Measurements from ENCODE around the gene CYYR1. TPM values are rescaled to one million over a fixed set of nuclear protein-coding genes. Genes with fewer than 3 reads are reported as not detected.

CYYR1 gene
- total RNA-seq, 1 experiment from 2014 or later = not detected

DNA sequence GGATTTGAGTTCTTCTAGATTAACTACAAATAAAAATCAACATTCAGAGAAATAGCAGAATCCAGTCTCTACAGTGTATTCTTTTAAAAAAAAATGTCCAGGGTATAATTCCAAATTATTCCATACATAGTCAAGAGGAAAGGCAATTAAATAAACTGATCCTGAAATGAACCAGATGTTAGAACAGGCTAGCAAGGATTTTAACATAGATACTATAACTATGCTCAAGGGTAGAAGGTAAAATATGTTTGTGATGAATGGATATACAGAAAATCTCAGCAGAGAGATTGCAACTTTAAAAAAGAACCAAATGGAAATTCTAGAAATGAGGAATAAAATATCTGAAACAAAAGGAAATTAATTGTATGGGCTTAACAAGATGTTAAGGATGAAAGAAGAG lies 32.4 kb downstream of the CYYR1 start:
- Histone ChIP-seq H3K27ac (ENCODE audit: low read length) (no peak overlapping the region), H3K36me3 (ENCODE audit: low read depth, low read length) (no peaks in the 10 kb centered on the region), H3K27me3 (ENCODE audit: low read length) (no peaks in the 10 kb centered on the region), H3K79me2 (ENCODE audit: low read length) (no peaks in the 10 kb centered on the region), H3K9me3 (ENCODE audit: low read length) (no peaks in the 10 kb centered on the region), H3K4me3 (ENCODE audit: low read length) (no peak overlapping the region), H3K9ac (ENCODE audit: low read length) (no peak overlapping the region), H3F3A (ENCODE audit: low read length, unreplicated experiment) (no peaks in the 10 kb centered on the region), H4K20me1 (ENCODE audit: low read length) (no peaks in the 10 kb centered on the region), H3K9me2 (replicated peaks; ENCODE audit: low read length) (no peaks in the 10 kb centered on the region), H3K4me1 (ENCODE audit: insufficient read depth, low read length) (peaks cover 7% of the 10 kb centered on the region), H2AFZ (ENCODE audit: low read length) (no peak overlapping the region), H3K4me2 (ENCODE audit: low read length) (no peak overlapping the region)
- no peak for TF ChIP-seq CTCF (conservative IDR thresholded peaks at IDR 0.05; ENCODE audit: low read depth, low read length)
- no peak for TF ChIP-seq EZH2 (IDR thresholded peaks at IDR 0.05; ENCODE audit: low read length, unreplicated experiment)
- no peak for TF ChIP-seq EZH2phosphoT487 (IDR thresholded peaks at IDR 0.05; ENCODE audit: borderline replicate concordance, low read length)
- ChIA-PET CTCF (no interaction called here), POLR2A (ENCODE audit: unreplicated experiment) (no interaction called here)
- no TSS peak for BruUV-seq (replicated peaks)
- intact Hi-C loops (cut with micrococcal nuclease) = no loop called here
- ATAC-seq = no peak
- no peak for DNase-seq

- H2AFZ ChIP-seq (ENCODE audit: low read length) = no peak overlapping the region
- no peaks in the 10 kb centered on the region for H4K20me1 ChIP-seq (ENCODE audit: low read length)
- H3K9ac ChIP-seq (ENCODE audit: low read length) = no peak overlapping the region
- intact Hi-C loops (cut with micrococcal nuclease) = no loop called here
- no peaks in the 10 kb centered on the region for H3K36me3 ChIP-seq (ENCODE audit: low read depth, low read length)
- H3K9me2 ChIP-seq (replicated peaks; ENCODE audit: low read length) = no peaks in the 10 kb centered on the region
- no peak for DNase-seq
- peaks cover 7% of the 10 kb centered on the region for H3K4me1 ChIP-seq (ENCODE audit: insufficient read depth, low read length)
- no TSS peak for BruUV-seq (replicated peaks)
- H3K79me2 ChIP-seq (ENCODE audit: low read length) = no peaks in the 10 kb centered on the region
- ATAC-seq = no peak
- no peak overlapping the region for H3K27ac ChIP-seq (ENCODE audit: low read length)
- no peaks in the 10 kb centered on the region for H3K27me3 ChIP-seq (ENCODE audit: low read length)
- TF ChIP-seq EZH2phosphoT487 (IDR thresholded peaks at IDR 0.05; ENCODE audit: borderline replicate concordance, low read length) (no peak), CTCF (conservative IDR thresholded peaks at IDR 0.05; ENCODE audit: low read depth, low read length) (no peak), EZH2 (IDR thresholded peaks at IDR 0.05; ENCODE audit: low read length, unreplicated experiment) (no peak)
- H3K9me3 ChIP-seq (ENCODE audit: low read length) = no peaks in the 10 kb centered on the region
- no peak overlapping the region for H3K4me3 ChIP-seq (ENCODE audit: low read length)
- no peaks in the 10 kb centered on the region for H3F3A ChIP-seq (ENCODE audit: low read length, unreplicated experiment)
- CTCF ChIA-PET = no interaction called here
- H3K4me2 ChIP-seq (ENCODE audit: low read length) = no peak overlapping the region
- POLR2A ChIA-PET (ENCODE audit: unreplicated experiment) = no interaction called here
These were observed 33.5 kb downstream of the CYYR1 start for GRCh38 chr21:26539566-26539965.

DNA sequence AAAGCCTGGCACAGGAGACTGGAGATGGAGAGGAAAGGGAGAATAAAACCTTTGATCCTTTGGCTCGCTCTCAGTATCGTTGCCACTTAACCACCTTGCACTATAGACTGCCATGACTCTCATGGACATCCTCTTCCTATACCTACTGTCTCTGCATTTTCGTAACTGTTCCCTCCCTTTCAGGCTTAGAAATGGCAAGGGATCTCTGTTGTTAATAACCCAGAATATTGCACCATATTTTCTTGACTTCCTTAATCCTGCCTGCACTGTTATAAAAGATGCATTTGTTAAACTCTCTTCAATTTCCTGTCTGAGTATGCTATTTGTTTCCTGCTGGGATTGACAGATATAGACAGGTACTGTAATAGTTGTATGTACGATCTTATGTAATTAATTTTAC lies 38.6 kb downstream of the CYYR1 start:
- Histone ChIP-seq H3K79me2 (ENCODE audit: low read length) (no peaks in the 10 kb centered on the region), H3K4me2 (ENCODE audit: low read length) (no peak overlapping the region), H3K4me3 (ENCODE audit: low read length) (no peak overlapping the region), H3K9me3 (ENCODE audit: low read length) (no peaks in the 10 kb centered on the region), H3K27ac (ENCODE audit: low read length) (no peak overlapping the region), H2AFZ (ENCODE audit: low read length) (no peak overlapping the region), H4K20me1 (ENCODE audit: low read length) (no peaks in the 10 kb centered on the region), H3K36me3 (ENCODE audit: low read depth, low read length) (no peaks in the 10 kb centered on the region), H3K9me2 (replicated peaks; ENCODE audit: low read length) (no peaks in the 10 kb centered on the region), H3F3A (ENCODE audit: low read length, unreplicated experiment) (no peaks in the 10 kb centered on the region), H3K4me1 (ENCODE audit: insufficient read depth, low read length) (no peaks in the 10 kb centered on the region), H3K9ac (ENCODE audit: low read length) (no peak overlapping the region), H3K27me3 (ENCODE audit: low read length) (no peaks in the 10 kb centered on the region)
- no peak for DNase-seq
- BruUV-seq (replicated peaks) = no TSS peak
- no peak for TF ChIP-seq EZH2 (IDR thresholded peaks at IDR 0.05; ENCODE audit: low read length, unreplicated experiment)
- TF ChIP-seq CTCF (conservative IDR thresholded peaks at IDR 0.05; ENCODE audit: low read depth, low read length) = no peak
- no peak for TF ChIP-seq EZH2phosphoT487 (IDR thresholded peaks at IDR 0.05; ENCODE audit: borderline replicate concordance, low read length)
- CTCF ChIA-PET = no interaction called here
- ATAC-seq = no peak
- intact Hi-C loops (cut with micrococcal nuclease) = no loop called here
- POLR2A ChIA-PET (ENCODE audit: unreplicated experiment) = no interaction called here
